Heart right ventricle (tissue), 16 donors: ENCODE data around the gene KIAA1614. TPM values are rescaled to one million over a fixed set of nuclear protein-coding genes. Genes with fewer than 3 reads are reported as not detected.

Experiments used
- ATAC-seq, 8 donors: fragments of 200-7000 bp; cut with Tn5 transposase; one replicate each; pipeline ENCODE4 v1.9.1; 2020; ENCODE audit warnings: mild to moderate bottlenecking in 8 of 8, moderate library complexity in 8 of 8, moderate number of reproducible peaks in 1 of 8
- DNase-seq, 2 donors: peaks; one replicate each; pipeline ENCODE4 v3.0.0-alpha.2; 2020
- H3K27ac ChIP-seq, 10 donors: fragments of 200-600 bp; sonication (generic) in 2 of 10; one replicate each; pipeline versions ENCODE4 v1.5.0 to v1.8.0; 2020 to 2022; ENCODE audit warnings: mild to moderate bottlenecking in 3 of 10
- H3K27me3 ChIP-seq, 7 donors: fragments of 200-600 bp; one replicate each; pipeline ENCODE4 v1.8.0; 2021 to 2022; ENCODE audit warnings: mild to moderate bottlenecking in 2 of 7
- H3K36me3 ChIP-seq, 9 donors: fragments of 200-600 bp; sonication (generic) in 1 of 9; one replicate each; pipeline versions ENCODE4 v1.5.0 to v1.8.0; 2020 to 2022; ENCODE audit warnings: mild to moderate bottlenecking in 2 of 9
- H3K4me1 ChIP-seq, 9 donors: fragments of 200-600 bp; sonication (generic) in 1 of 9; one replicate each; pipeline versions ENCODE4 v1.5.0 to v1.8.0; 2020 to 2022; ENCODE audit warnings: mild to moderate bottlenecking in 4 of 9
- H3K4me3 ChIP-seq, 10 donors: fragments of 200-600 bp; sonication (generic) in 2 of 10; one replicate each; pipeline versions ENCODE4 v1.5.0 to v1.8.0; 2020 to 2022; ENCODE audit warnings: mild to moderate bottlenecking in 7 of 10, moderate library complexity in 2 of 10
- H3K9me3 ChIP-seq, 11 donors: fragments of 200-600 bp in 10 of 11; sonication (generic) in 2 of 11; one replicate each; pipeline versions ENCODE4 v1.5.0 to v1.8.0; 2013 to 2022; ENCODE audit warnings: mild to moderate bottlenecking in 2 of 11, control low read depth in 1 of 11, moderate library complexity in 1 of 11
- CTCF ChIP-seq, 9 donors: fragments of 200-600 bp; sonication (generic) in 2 of 9; IDR thresholded peaks; one replicate each; pipeline versions ENCODE4 v1.5.0 to v1.8.0; 2021 to 2022; ENCODE audit warnings: antibody characterized with exemption in 9 of 9, mild to moderate bottlenecking in 5 of 9, moderate library complexity in 1 of 9
- WGBS, 2 donors: extraction: QIAGEN DNeasy Blood & Tissue Kit; methylation state at CpG; one replicate each; pipeline ENCODE4 v1.1.7; 2013; ENCODE audit warnings: inconsistent platforms in 1 of 2; 5-methylcytosine and 5-hydroxymethylcytosine counted together
- intact Hi-C, 10 donors: fragments of 100-400 bp; cut with DNase I; formaldehyde crosslinking; loops; one replicate each; pipeline versions ENCODE4 v1.11.1 to v1.14.2; 2022
- polyA plus RNA-seq, 2 donors: library from polyadenylated mRNA; stranded (reverse); fragments of 200-250 nt; gene quantifications; one replicate each; pipeline ENCODE4 v1.2.3, GENCODE V29; 2013
- total RNA-seq, 10 donors: library from RNA; stranded (reverse); fragmentation: NEBNext Ultra II Directional in 3 of 10; extraction: Animal tissue kit (Norgen Biotek cat#: 25700) in 3 of 10; gene quantifications; one replicate each; pipeline versions ENCODE4 v1.2.1 to v1.2.4, GENCODE V29; 2021 to 2023
- donor health status: Arrhythmogenic right ventricular cardiomyopathy.
- donor health status: ischemic (EF 13 %, LVEDD 7.1; RV severe dilation, severe dysfunction).
- donor health status: healthy with polysubstance abuse.
- donor health status: DM: no; HTN: yes; CAD: no.
- donor health status: DM: no; HTN: no; CAD: no.
- donor health status: ischemic (EF 25% LVEDD 6.9; RV normal size, moderate dysfunction).
- donor health status: ischemic (EF 25% LVEDD 5.7; RV mildly dilated, moderate dysfunction).
- donor health status: healthy.
- donor health status: DM: yes; HTN: yes; CAD: no.
- donor health status: Ischemic cardiomyopathy.
- donor health status: ischemic (EF 35%, LVEDD 5.7; RV mildly dilated, moderate dysfunction).
- donor health status: nonischemic (EF 11% LVEDD 7.7; RV severe dilation, severe dysfunction).
- donor health status: DM: yes; HTN: yes; CAD: no.
- donor health status: PGD.
- donor health status: ischemic (EF 29% LVEDD 5.4; RV normal size, mild dysfunction).
- donor health status: nonischemic (EF 23%, LVEDD 6.1; RV moderate dilation, normal function).

The KIAA1614 gene
- total and polyA plus RNA-seq, 12 donors, result 4.7 to 13.6 (median 6.4) TPM

- no peaks in the 10 kb centered on the region for H3K4me1 ChIP-seq
- no peak for TF ChIP-seq CTCF (IDR thresholded peaks at IDR 0.05)
- ATAC-seq (no peak), DNase-seq (no peak)
- intact Hi-C loops, result no loop called here
- peaks cover 0 to 86% (median 4%) of the 10 kb centered on the region in 9 donors for H3K36me3 ChIP-seq
- H3K27ac ChIP-seq, result no peak overlapping the region
- peaks cover 0 to 15% (median 0%) of the 10 kb centered on the region in 11 donors for H3K9me3 ChIP-seq
- H3K4me3 ChIP-seq, result no peak overlapping the region
- no peaks in the 10 kb centered on the region for H3K27me3 ChIP-seq
- WGBS, 2 donors, result 91% methylated on average over 8 of the region's 8 CpGs
Observed at GRCh38 chr1:180945551-180945950, 32.9 kb downstream of the KIAA1614 start.

- no peak overlapping the region for H3K4me3 ChIP-seq
- peaks cover 0 to 89% (median 4%) of the 10 kb centered on the region in 9 donors for H3K36me3 ChIP-seq
- no peaks in the 10 kb centered on the region for H3K4me1 ChIP-seq
- H3K27ac ChIP-seq, result no peak overlapping the region
- ATAC-seq (no peak), DNase-seq (no peak)
- no peak for TF ChIP-seq CTCF (IDR thresholded peaks at IDR 0.05)
- intact Hi-C loops, result no loop called here
- H3K9me3 ChIP-seq, result peaks cover 0 to 15% (median 0%) of the 10 kb centered on the region in 11 donors
- H3K27me3 ChIP-seq, result no peaks in the 10 kb centered on the region
- 90 to 93% methylated on average over 6 to 7 of the region's 7 CpGs for WGBS, 2 donors
Observed at GRCh38 chr1:180946056-180946455, 33.4 kb downstream of the KIAA1614 start.

- intact Hi-C loops, result no loop called here
- Histone ChIP-seq H3K27me3 (no peaks in the 10 kb centered on the region), H3K36me3 (peaks cover 0 to 82% (median 4%) of the 10 kb centered on the region in 9 donors)
Observed at GRCh38 chr1:180946541-180947498, 34.1 kb downstream of the KIAA1614 start.

GRCh38 chr1:180947499-180947885 is 34.8 kb downstream of the KIAA1614 start:
- Histone ChIP-seq H3K27me3 (no peaks in the 10 kb centered on the region), H3K36me3 (peaks cover 0 to 78% (median 4%) of the 10 kb centered on the region in 9 donors), H3K9me3 (peaks cover 0 to 15% (median 0%) of the 10 kb centered on the region in 11 donors), H3K4me3 (no peak overlapping the region), H3K4me1 (peaks cover 0 to 1% (median 0%) of the 10 kb centered on the region in 9 donors), H3K27ac (no peak overlapping the region)
- 94 to 95% methylated on average over 6 of the region's 6 CpGs for WGBS, 2 donors
- intact Hi-C loops, result no loop called here
- ATAC-seq (no peak), DNase-seq (no peak)
- no peak for TF ChIP-seq CTCF (IDR thresholded peaks at IDR 0.05)

More at GRCh38 chr1:180946541-180947498, 34.1 kb downstream of the KIAA1614 start:
- DNase-seq (no peak), ATAC-seq (no peak)
- H3K9me3 ChIP-seq, result peaks cover 0 to 15% (median 0%) of the 10 kb centered on the region in 11 donors
- no peaks in the 10 kb centered on the region for H3K4me1 ChIP-seq
- WGBS, 2 donors, result 88 to 89% methylated on average over 18 of the region's 18 CpGs
- TF ChIP-seq CTCF (IDR thresholded peaks at IDR 0.05), result no peak
- H3K4me3 ChIP-seq, result no peak overlapping the region
- no peak overlapping the region for H3K27ac ChIP-seq
